HFF-Myc (cell line): Measurements from ENCODE around the gene FSTL5.

ENCODE experiments used
- DNase-seq: peaks from one replicate; pipeline ENCODE4 v3.0.0-alpha.2; 2011; ENCODE audit warnings: low read depth; ENCODE audit errors: extremely low read depth
- H3K4me3 ChIP-seq: replicated peaks from 2 replicates; pipeline ENCODE4 v1.5.1; 2011; ENCODE audit warnings: low read depth, mild to moderate bottlenecking, control low read depth, low read length
- CTCF ChIP-seq: IDR thresholded peaks from 2 replicates; pipeline ENCODE4 v1.5.1; 2012; ENCODE audit warnings: mild to moderate bottlenecking, low read depth, low read length, control low read depth; ENCODE audit errors: missing control alignments

The FSTL5 gene

GRCh38 chr4:161336621-161337020, 827.2 kb downstream of the FSTL5 start:
- TF ChIP-seq CTCF = no peak
- H3K4me3 ChIP-seq = no peak overlapping the region
- no peak for DNase-seq

GRCh38 chr4:161336016-161336530, 827.7 kb downstream of the FSTL5 start:
- TF ChIP-seq CTCF = no peak
- no peak overlapping the region for H3K4me3 ChIP-seq
- peak; percentile 17 for DNase-seq
